NT2/D1 (cell line): ENCODE data around the gene FRG2C.
"Not testable (repeated sequence)": the region's sequence is repeated elsewhere in the genome, so short reads cannot be mapped to it uniquely, and the experiment has no call there.

ENCODE experiments used
- SUZ12 ChIP-seq: IDR thresholded peaks from 2 replicates; pipeline ENCODE4 v1.6.1; 2011; ENCODE audit not compliant: insufficient read length, insufficient read depth; ENCODE audit errors: extremely low read depth
- YY1 ChIP-seq: IDR thresholded peaks from 2 replicates; pipeline ENCODE4 v1.6.1; 2011; ENCODE audit not compliant: insufficient read length, insufficient read depth
- ZNF274 ChIP-seq: IDR thresholded peaks from 2 replicates; pipeline ENCODE4 v1.6.1; 2011; ENCODE audit warnings: mild to moderate bottlenecking, low read depth, low read length

GRCh38 chr3:75672140-75672775 is 8.1 kb downstream of the FRG2C start:
- not testable (repeated sequence) for TF ChIP-seq YY1, ZNF274, SUZ12
